SK-N-SH (cell line): ENCODE data around the gene TADA3.

ENCODE experiments used
- CHD2 ChIP-seq: fragments of 150-350 bp; IDR thresholded peaks from 2 replicates; pipeline ENCODE4 v1.6.1; 2018; ENCODE audit warnings: low read length; ENCODE audit not compliant: partially characterized antibody
- FOSL2 ChIP-seq: IDR thresholded peaks from 2 replicates; pipeline ENCODE4 v1.4.0; 2012; ENCODE audit warnings: low read depth, mild to moderate bottlenecking, moderate library complexity, borderline replicate concordance
- POLR2AphosphoS5 ChIP-seq: IDR thresholded peaks from 2 replicates; pipeline ENCODE4 v1.6.1; 2012; ENCODE audit warnings: low read depth, low read length
- TF ChIP-seq, protein P1 (sequence below): fragments of 200-600 bp; sonication (generic); IDR thresholded peaks from 2 replicates; pipeline ENCODE4 v1.6.1; 2017; ENCODE audit warnings: antibody characterized with exemption, mild to moderate bottlenecking, moderate library complexity

GRCh38 chr3:9777694-9778021, 14.6 kb downstream of the TADA3 start:
- TF ChIP-seq POLR2AphosphoS5 (no peak), CHD2 (no peak), FOSL2 (no peak)
- TF ChIP-seq, protein P1, sequence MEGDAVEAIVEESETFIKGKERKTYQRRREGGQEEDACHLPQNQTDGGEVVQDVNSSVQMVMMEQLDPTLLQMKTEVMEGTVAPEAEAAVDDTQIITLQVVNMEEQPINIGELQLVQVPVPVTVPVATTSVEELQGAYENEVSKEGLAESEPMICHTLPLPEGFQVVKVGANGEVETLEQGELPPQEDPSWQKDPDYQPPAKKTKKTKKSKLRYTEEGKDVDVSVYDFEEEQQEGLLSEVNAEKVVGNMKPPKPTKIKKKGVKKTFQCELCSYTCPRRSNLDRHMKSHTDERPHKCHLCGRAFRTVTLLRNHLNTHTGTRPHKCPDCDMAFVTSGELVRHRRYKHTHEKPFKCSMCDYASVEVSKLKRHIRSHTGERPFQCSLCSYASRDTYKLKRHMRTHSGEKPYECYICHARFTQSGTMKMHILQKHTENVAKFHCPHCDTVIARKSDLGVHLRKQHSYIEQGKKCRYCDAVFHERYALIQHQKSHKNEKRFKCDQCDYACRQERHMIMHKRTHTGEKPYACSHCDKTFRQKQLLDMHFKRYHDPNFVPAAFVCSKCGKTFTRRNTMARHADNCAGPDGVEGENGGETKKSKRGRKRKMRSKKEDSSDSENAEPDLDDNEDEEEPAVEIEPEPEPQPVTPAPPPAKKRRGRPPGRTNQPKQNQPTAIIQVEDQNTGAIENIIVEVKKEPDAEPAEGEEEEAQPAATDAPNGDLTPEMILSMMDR: no peak
